Thyroid gland (tissue), 4 donors: ENCODE results near the gene POLN. TPM values are rescaled to one million over a fixed set of nuclear protein-coding genes. Genes with fewer than 3 reads are reported as not detected.

Experiments used
- DNase-seq, 2 donors: peaks; one replicate each; pipeline ENCODE4 v3.0.0-alpha.2; 2019
- H3K27ac ChIP-seq, 3 donors: fragments of 200-600 bp; sonication (generic); 1 replicate in 2 of 3; 2 replicates in 1 of 3; pipeline ENCODE4 v1.5.1; 2016 to 2019; ENCODE audit warnings: mild to moderate bottlenecking in 1 of 3, moderate library complexity in 1 of 3
- H3K27me3 ChIP-seq: fragments of 200-600 bp; sonication (generic); one replicate; pipeline ENCODE4 v1.5.1; 2019
- H3K36me3 ChIP-seq, 2 donors: fragments of 200-600 bp; sonication (generic); one replicate each; pipeline ENCODE4 v1.5.1; 2016 to 2019
- H3K4me1 ChIP-seq, 2 donors: fragments of 200-600 bp; sonication (generic); one replicate each; pipeline ENCODE4 v1.5.1; 2017 to 2019
- H3K4me3 ChIP-seq, 3 donors: fragments of 200-600 bp; sonication (generic); replicated peaks in 1 of 3; 1 replicate in 2 of 3; 2 replicates in 1 of 3; pipeline ENCODE4 v1.5.1; 2016; ENCODE audit warnings: mild to moderate bottlenecking in 1 of 3
- H3K9me3 ChIP-seq: fragments of 200-600 bp; sonication (generic); one replicate; pipeline ENCODE4 v1.5.1; 2017
- CTCF ChIP-seq, 6 experiments: fragments of 200-600 bp in 3 of 6; fragments of 450-650 bp in 3 of 6; sonication (generic) in 3 of 6; IDR thresholded peaks; one replicate each; pipeline ENCODE4 v1.5.1; 2016 to 2019; ENCODE audit warnings: antibody characterized with exemption in 6 of 6, mild to moderate bottlenecking in 2 of 6, inconsistent platforms in 1 of 6, moderate library complexity in 1 of 6
- POLR2A ChIP-seq, 2 donors: fragments of 450-650 bp; IDR thresholded peaks; one replicate each; pipeline ENCODE4 v1.6.1; 2017; ENCODE audit warnings: antibody characterized with exemption in 2 of 2, mild to moderate bottlenecking in 2 of 2, moderate library complexity in 1 of 2
- WGBS, 2 donors: methylation state at CpG; one replicate each; pipeline ENCODE4 v1.1.5; 2017; 5-methylcytosine and 5-hydroxymethylcytosine counted together
- intact Hi-C: fragments of 100-400 bp; cut with DNase I; formaldehyde crosslinking; loops from one replicate; pipeline ENCODE4 v1.15.1; 2023
- total RNA-seq, 4 donors: library from RNA; depleted of rRNA; stranded (reverse); fragments of >200 nt; gene quantifications; one replicate each; pipeline ENCODE4 v1.2.3, GENCODE V29; 2016

Gene POLN
- total RNA-seq, 4 donors from 2014 or later = 1.5 to 5.4 (median 3.0) TPM

- Histone ChIP-seq H3K36me3 (no peaks in the 10 kb centered on the region), H3K4me3 (no peak overlapping the region), H3K4me1 (peaks cover 13 to 17% of the 10 kb centered on the region in 2 donors), H3K27ac (peak overlapping the region; percentile 10 to 62 (median 45)), H3K9me3 (no peaks in the 10 kb centered on the region), H3K27me3 (no peaks in the 10 kb centered on the region)
- 80% methylated on average over 6 of the region's 16 CpGs; no CpG with 5 or more reads in 1 of the 2 donors for WGBS, 2 donors
- intact Hi-C loops = no loop called here
- peak; percentile 71 to 78 for DNase-seq
- TF ChIP-seq POLR2A (IDR thresholded peaks at IDR 0.05) (no peak), CTCF (IDR thresholded peaks at IDR 0.05) (no peak)
Observed at GRCh38 chr4:2071252-2071911, 170.5 kb downstream of the POLN start.

- no peak for DNase-seq
- 89 to 94% methylated on average over 12 to 19 of the region's 22 CpGs for WGBS, 2 donors
- TF ChIP-seq CTCF (IDR thresholded peaks at IDR 0.05) (no peak), POLR2A (IDR thresholded peaks at IDR 0.05) (no peak)
- H3K4me3 ChIP-seq = no peak overlapping the region
- H3K27ac ChIP-seq = no peak overlapping the region
- H3K4me1 ChIP-seq = peaks cover 13 to 17% of the 10 kb centered on the region in 2 donors
- intact Hi-C loops = no loop called here
- H3K9me3 ChIP-seq = no peaks in the 10 kb centered on the region
- no peaks in the 10 kb centered on the region for H3K36me3 ChIP-seq
- H3K27me3 ChIP-seq = no peaks in the 10 kb centered on the region
Observed at GRCh38 chr4:2070421-2071251, 171.3 kb downstream of the POLN start.

GRCh38 chr4:2069986-2070385, 171.9 kb downstream of the POLN start:
- Histone ChIP-seq H3K27me3 (no peaks in the 10 kb centered on the region), H3K36me3 (no peaks in the 10 kb centered on the region), H3K27ac (no peak overlapping the region), H3K4me3 (no peak overlapping the region), H3K9me3 (no peaks in the 10 kb centered on the region), H3K4me1 (peaks cover 13 to 17% of the 10 kb centered on the region in 2 donors)
- 63 to 82% methylated on average over 5 of the region's 14 CpGs for WGBS, 2 donors
- TF ChIP-seq CTCF (IDR thresholded peaks at IDR 0.05) (no peak), POLR2A (IDR thresholded peaks at IDR 0.05) (no peak)
- intact Hi-C loops = no loop called here
- no peak for DNase-seq

GRCh38 chr4:2069161-2069971, 172.6 kb downstream of the POLN start:
- Histone ChIP-seq H3K4me3 (no peak overlapping the region), H3K36me3 (no peaks in the 10 kb centered on the region), H3K27me3 (no peaks in the 10 kb centered on the region), H3K27ac (no peak overlapping the region), H3K4me1 (peaks cover 13 to 17% of the 10 kb centered on the region in 2 donors), H3K9me3 (no peaks in the 10 kb centered on the region)
- intact Hi-C loops = no loop called here
- no peak for TF ChIP-seq POLR2A (IDR thresholded peaks at IDR 0.05)
- TF ChIP-seq CTCF (IDR thresholded peaks at IDR 0.05) = no peak
- 82 to 83% methylated on average over 14 to 15 of the region's 17 CpGs for WGBS, 2 donors
- no peak for DNase-seq
